ENCODE results near the gene LDB2. TPM values are rescaled to one million over a fixed set of nuclear protein-coding genes. Genes with fewer than 3 reads are reported as not detected.

LDB2 gene
- total and polyA plus RNA-seq, 2 of the 8 experiments (the other 6 are each of a cell fraction or from before 2014, with no cell fraction given) = 57.0 to 140 TPM

GRCh38 chr4:16498978-16499377, 399.5 kb downstream of the LDB2 start:
- ChIA-PET CTCF (ENCODE audit: partially characterized antibody) (interaction anchor here (0.6 to 1.9 kb wide), 2 partner anchors 19 to 826 kb away, joined by 3 to 4 read pairs; no protein-coding TSS in a partner anchor), POLR2A (ENCODE audit: partially characterized antibody) (interaction anchor here (1.1 kb wide), 1 partner anchor 210 kb away, joined by 3 read pairs; no protein-coding TSS in a partner anchor)
- Histone ChIP-seq H2BK5ac (ENCODE audit: low read depth, low read length) (no peak overlapping the region), H3K27ac (ENCODE audit: low read depth, low read length) (no peak overlapping the region), H4K91ac (replicated peaks; ENCODE audit: insufficient read length, low read length) (no peak overlapping the region), H4K5ac (ENCODE audit: insufficient read length, low read depth, low read length) (no peak overlapping the region), H3K36me3 (ENCODE audit: control insufficient read depth in 2 of 4, insufficient read depth in 4 of 4, low read length in 3 of 4) (peaks cover 0 to 6% (median 0%) of the 10 kb centered on the region in 4 experiments; a peak in 1 of 8 replicates), H3K79me2 (ENCODE audit: control insufficient read depth in 1 of 2, insufficient read depth in 2 of 2, low read length in 2 of 2) (no peaks in the 10 kb centered on the region), H3K23me2 (ENCODE audit: low read depth, low read length) (no peaks in the 10 kb centered on the region), H4K8ac (ENCODE audit: extremely low read depth, insufficient read depth, low read length) (no peak overlapping the region), H3K4me2 (ENCODE audit: insufficient read depth in 1 of 2, low read depth in 2 of 2, low read length in 2 of 2) (no peak overlapping the region), H2AFZ (ENCODE audit: low read length) (no peak overlapping the region), H3K18ac (ENCODE audit: extremely low read depth, low read length) (no peak overlapping the region), H3K14ac (ENCODE audit: insufficient read length) (no peak overlapping the region), H3K9me3 (ENCODE audit: insufficient read depth in 2 of 2, low read depth in 1 of 2, low read length in 1 of 2) (no peaks in the 10 kb centered on the region), H3K79me1 (ENCODE audit: low read depth, low read length) (no peaks in the 10 kb centered on the region), H3K4me1 (replicated peaks in 1 of 4; ENCODE audit: control insufficient read depth in 3 of 4, insufficient read depth in 4 of 4, low read length in 3 of 4) (no peaks in the 10 kb centered on the region), H3K9ac (replicated peaks in 1 of 4; ENCODE audit: extremely low read depth in 1 of 4, low read depth in 3 of 4, low read length in 3 of 4) (no peak overlapping the region), H3K4ac (replicated peaks; ENCODE audit: insufficient read length, low read depth, low read length) (no peak overlapping the region), H3K56ac (replicated peaks; ENCODE audit: insufficient read length, low read depth, low read length) (no peak overlapping the region), H3K4me3 (ENCODE audit: extremely low read depth in 1 of 4, insufficient read depth in 2 of 4, low read depth in 3 of 4, low read length in 4 of 4) (no peak overlapping the region), H2BK120ac (replicated peaks; ENCODE audit: low read depth, low read length) (no peak overlapping the region), H3K27me3 (replicated peaks in 1 of 4; ENCODE audit: control insufficient read depth in 3 of 4, extremely low read depth in 1 of 4, insufficient read depth in 3 of 4, low read length in 3 of 4) (no peaks in the 10 kb centered on the region), H2BK15ac (ENCODE audit: low read length) (no peak overlapping the region), H4K20me1 (replicated peaks in 1 of 2; ENCODE audit: control insufficient read depth in 1 of 2, insufficient read depth in 2 of 2, low read length in 2 of 2) (no peaks in the 10 kb centered on the region), H3K23ac (ENCODE audit: insufficient read length) (no peak overlapping the region), H2BK20ac (ENCODE audit: low read length) (no peak overlapping the region), H2BK12ac (ENCODE audit: low read depth, low read length) (no peak overlapping the region), H2AK5ac (ENCODE audit: low read depth, low read length) (no peak overlapping the region)
- DNase-seq (ENCODE audit: low read depth in 1 of 2, low spot score in 2 of 2) (no peak), FAIRE-seq (no peak)
- peak; percentile 76 for TF ChIP-seq CEBPB (IDR thresholded peaks at IDR 0.05; ENCODE audit: low read depth, low read length)
- no peak for TF ChIP-seq TAF7 (optimal IDR thresholded peaks at IDR 0.05; ENCODE audit: borderline replicate concordance, low read depth, low read length)

Data from H1 (cell line).